Thyroid gland (tissue), 4 donors: ENCODE measurements around the gene BECN2. TPM values are rescaled to one million over a fixed set of nuclear protein-coding genes. Genes with fewer than 3 reads are reported as not detected.
"Not testable (repeated sequence)": the region's sequence is repeated elsewhere in the genome, so short reads cannot be mapped to it uniquely, and the experiment has no call there.

ENCODE experiments used
- DNase-seq, 2 donors: peaks; one replicate each; pipeline ENCODE4 v3.0.0-alpha.2; 2019
- H3K27ac ChIP-seq, 3 donors: fragments of 200-600 bp; sonication (generic); 1 replicate in 2 of 3; 2 replicates in 1 of 3; pipeline ENCODE4 v1.5.1; 2016 to 2019; ENCODE audit warnings: mild to moderate bottlenecking in 1 of 3, moderate library complexity in 1 of 3
- H3K27me3 ChIP-seq: fragments of 200-600 bp; sonication (generic); one replicate; pipeline ENCODE4 v1.5.1; 2019
- H3K36me3 ChIP-seq, 2 donors: fragments of 200-600 bp; sonication (generic); one replicate each; pipeline ENCODE4 v1.5.1; 2016 to 2019
- H3K4me1 ChIP-seq, 2 donors: fragments of 200-600 bp; sonication (generic); one replicate each; pipeline ENCODE4 v1.5.1; 2017 to 2019
- H3K4me3 ChIP-seq, 3 donors: fragments of 200-600 bp; sonication (generic); replicated peaks in 1 of 3; 1 replicate in 2 of 3; 2 replicates in 1 of 3; pipeline ENCODE4 v1.5.1; 2016; ENCODE audit warnings: mild to moderate bottlenecking in 1 of 3
- H3K9me3 ChIP-seq: fragments of 200-600 bp; sonication (generic); one replicate; pipeline ENCODE4 v1.5.1; 2017
- POLR2A ChIP-seq, 2 donors: fragments of 450-650 bp; IDR thresholded peaks; one replicate each; pipeline ENCODE4 v1.6.1; 2017; ENCODE audit warnings: antibody characterized with exemption in 2 of 2, mild to moderate bottlenecking in 2 of 2, moderate library complexity in 1 of 2
- WGBS, 2 donors: methylation state at CpG; one replicate each; pipeline ENCODE4 v1.1.5; 2017; 5-methylcytosine and 5-hydroxymethylcytosine counted together
- intact Hi-C: fragments of 100-400 bp; cut with DNase I; formaldehyde crosslinking; loops from one replicate; pipeline ENCODE4 v1.15.1; 2023
- total RNA-seq, 4 donors: library from RNA; depleted of rRNA; stranded (reverse); fragments of >200 nt; gene quantifications; one replicate each; pipeline ENCODE4 v1.2.3, GENCODE V29; 2016
- TF ChIP-seq, protein P1 (sequence below), 6 experiments: fragments of 200-600 bp in 3 of 6; fragments of 450-650 bp in 3 of 6; sonication (generic) in 3 of 6; IDR thresholded peaks; one replicate each; pipeline ENCODE4 v1.5.1; 2016 to 2019; ENCODE audit warnings: antibody characterized with exemption in 6 of 6, mild to moderate bottlenecking in 2 of 6, inconsistent platforms in 1 of 6, moderate library complexity in 1 of 6

The BECN2 gene
- total RNA-seq, 4 donors from 2014 or later = not detected

DNA sequence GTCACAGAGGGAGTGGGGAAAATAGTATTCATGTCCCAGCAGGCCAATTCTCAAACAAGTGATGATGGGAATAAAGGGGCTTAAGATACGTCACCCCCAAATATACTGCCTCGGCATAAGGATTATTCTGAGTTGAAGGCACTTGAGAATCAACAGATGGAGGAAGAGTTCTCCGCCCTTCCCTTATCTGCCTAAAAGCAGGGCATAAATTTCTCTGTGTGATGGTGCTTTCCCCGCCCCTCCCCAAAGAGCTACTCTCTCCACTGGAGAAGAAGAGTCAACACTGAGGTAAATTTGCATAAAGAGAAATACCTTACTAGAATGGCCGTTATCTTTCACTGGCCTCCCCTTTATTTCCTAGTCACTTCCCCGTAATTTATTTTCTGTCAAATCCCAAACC lies 18.7 kb downstream of the BECN2 start:
- Histone ChIP-seq H3K27ac (no peak overlapping the region), H3K27me3 (no peaks in the 10 kb centered on the region), H3K9me3 (no peaks in the 10 kb centered on the region), H3K4me3 (no peak overlapping the region), H3K4me1 (no peaks in the 10 kb centered on the region), H3K36me3 (no peaks in the 10 kb centered on the region)
- no peak for TF ChIP-seq POLR2A (IDR thresholded peaks at IDR 0.05)
- TF ChIP-seq, protein P1, sequence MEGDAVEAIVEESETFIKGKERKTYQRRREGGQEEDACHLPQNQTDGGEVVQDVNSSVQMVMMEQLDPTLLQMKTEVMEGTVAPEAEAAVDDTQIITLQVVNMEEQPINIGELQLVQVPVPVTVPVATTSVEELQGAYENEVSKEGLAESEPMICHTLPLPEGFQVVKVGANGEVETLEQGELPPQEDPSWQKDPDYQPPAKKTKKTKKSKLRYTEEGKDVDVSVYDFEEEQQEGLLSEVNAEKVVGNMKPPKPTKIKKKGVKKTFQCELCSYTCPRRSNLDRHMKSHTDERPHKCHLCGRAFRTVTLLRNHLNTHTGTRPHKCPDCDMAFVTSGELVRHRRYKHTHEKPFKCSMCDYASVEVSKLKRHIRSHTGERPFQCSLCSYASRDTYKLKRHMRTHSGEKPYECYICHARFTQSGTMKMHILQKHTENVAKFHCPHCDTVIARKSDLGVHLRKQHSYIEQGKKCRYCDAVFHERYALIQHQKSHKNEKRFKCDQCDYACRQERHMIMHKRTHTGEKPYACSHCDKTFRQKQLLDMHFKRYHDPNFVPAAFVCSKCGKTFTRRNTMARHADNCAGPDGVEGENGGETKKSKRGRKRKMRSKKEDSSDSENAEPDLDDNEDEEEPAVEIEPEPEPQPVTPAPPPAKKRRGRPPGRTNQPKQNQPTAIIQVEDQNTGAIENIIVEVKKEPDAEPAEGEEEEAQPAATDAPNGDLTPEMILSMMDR (IDR thresholded peaks at IDR 0.05) = no peak
- 73 to 79% methylated on average over 6 of the region's 6 CpGs for WGBS, 2 donors
- intact Hi-C loops = no loop called here
- no peak for DNase-seq

DNA sequence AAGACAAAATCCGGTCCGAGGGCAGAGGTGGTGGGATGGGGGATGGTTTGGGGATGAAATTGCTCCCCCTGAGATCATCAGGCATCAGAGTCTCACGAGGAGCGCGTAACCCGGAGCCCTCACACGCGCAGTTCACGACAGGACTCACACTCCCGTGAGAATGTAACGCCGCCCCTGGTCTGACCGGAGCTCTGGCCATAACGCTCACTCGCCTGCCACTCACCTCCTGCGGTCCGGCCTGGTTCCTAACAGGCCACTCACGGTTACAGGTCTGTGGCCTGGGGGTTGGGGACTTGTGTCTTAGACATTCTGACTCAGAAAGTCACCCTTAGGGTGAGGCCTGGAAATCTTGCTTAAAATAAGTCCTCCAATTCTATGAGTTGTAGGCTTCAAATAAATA lies 21.5 kb downstream of the BECN2 start:
- TF ChIP-seq, protein P1 (IDR thresholded peaks at IDR 0.05) = no peak
- no peak for TF ChIP-seq POLR2A (IDR thresholded peaks at IDR 0.05)
- intact Hi-C loops = no loop called here
- H3K4me1 ChIP-seq = no peaks in the 10 kb centered on the region
- no peaks in the 10 kb centered on the region for H3K36me3 ChIP-seq
- no peaks in the 10 kb centered on the region for H3K9me3 ChIP-seq
- WGBS, 2 donors = 92 to 93% methylated on average over 15 to 18 of the region's 18 CpGs
- no peak overlapping the region for H3K27ac ChIP-seq
- no peak for DNase-seq
- no peak overlapping the region for H3K4me3 ChIP-seq
- no peaks in the 10 kb centered on the region for H3K27me3 ChIP-seq

DNA sequence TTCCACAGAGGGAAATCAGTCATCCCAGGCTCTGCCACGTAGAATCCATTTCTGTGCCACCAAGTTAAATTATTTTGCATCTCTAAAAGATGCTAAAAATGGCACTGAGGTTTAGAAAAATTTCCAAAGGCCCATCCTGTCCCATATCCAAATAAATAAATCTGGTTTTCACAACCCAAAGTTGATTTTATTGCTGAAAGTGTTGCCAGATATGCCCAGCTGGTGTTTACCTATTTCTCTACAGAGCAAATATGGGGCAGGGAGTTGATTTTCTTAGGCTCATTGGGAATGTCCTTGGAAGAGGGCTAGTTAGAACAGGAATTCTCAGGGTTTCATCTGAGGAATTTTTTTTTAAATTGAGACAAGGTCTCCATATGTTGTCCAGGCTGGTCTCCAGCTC lies 22.4 kb downstream of the BECN2 start:
- intact Hi-C loops = no loop called here
- 89 to 90% methylated on average over 1 of the region's 1 CpG for WGBS, 2 donors
- Histone ChIP-seq H3K9me3 (no peaks in the 10 kb centered on the region), H3K36me3 (no peaks in the 10 kb centered on the region), H3K27ac (no peak overlapping the region), H3K4me1 (no peaks in the 10 kb centered on the region), H3K27me3 (no peaks in the 10 kb centered on the region), H3K4me3 (no peak overlapping the region)
- TF ChIP-seq, protein P1 (IDR thresholded peaks at IDR 0.05) = no peak
- TF ChIP-seq POLR2A (IDR thresholded peaks at IDR 0.05) = no peak
- no peak for DNase-seq

DNA sequence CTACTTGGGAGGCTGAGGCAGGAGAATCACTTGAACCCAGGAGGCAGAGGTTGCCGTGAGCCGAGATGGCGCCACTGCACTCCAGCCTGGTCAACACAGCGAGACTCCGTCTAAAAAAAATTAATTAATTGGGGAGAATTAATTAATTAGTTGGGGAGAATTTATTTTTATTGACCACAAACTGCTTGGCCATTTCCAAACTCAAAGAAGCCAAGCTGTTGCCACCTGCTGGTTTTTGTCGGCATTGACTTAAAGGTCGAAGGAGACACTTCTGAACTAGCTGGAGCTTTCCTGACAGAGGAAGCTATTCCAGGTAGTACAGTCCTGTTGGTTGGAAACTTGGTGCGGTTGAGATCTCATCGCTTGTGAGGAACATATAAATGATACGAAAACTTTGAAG lies 28.2 kb downstream of the BECN2 start:
- Histone ChIP-seq H3K27ac (no peak overlapping the region), H3K4me3 (no peak overlapping the region), H3K9me3 (no peaks in the 10 kb centered on the region), H3K4me1 (no peaks in the 10 kb centered on the region), H3K27me3 (no peaks in the 10 kb centered on the region), H3K36me3 (no peaks in the 10 kb centered on the region)
- 73 to 76% methylated on average over 10 of the region's 10 CpGs for WGBS, 2 donors
- no peak for TF ChIP-seq POLR2A (IDR thresholded peaks at IDR 0.05)
- TF ChIP-seq, protein P1 (IDR thresholded peaks at IDR 0.05) = peak in 2 of 6 experiments; percentile 19 to 38
- peak in 1 of 2 donors; percentile 24 for DNase-seq
- intact Hi-C loops = no loop called here

DNA sequence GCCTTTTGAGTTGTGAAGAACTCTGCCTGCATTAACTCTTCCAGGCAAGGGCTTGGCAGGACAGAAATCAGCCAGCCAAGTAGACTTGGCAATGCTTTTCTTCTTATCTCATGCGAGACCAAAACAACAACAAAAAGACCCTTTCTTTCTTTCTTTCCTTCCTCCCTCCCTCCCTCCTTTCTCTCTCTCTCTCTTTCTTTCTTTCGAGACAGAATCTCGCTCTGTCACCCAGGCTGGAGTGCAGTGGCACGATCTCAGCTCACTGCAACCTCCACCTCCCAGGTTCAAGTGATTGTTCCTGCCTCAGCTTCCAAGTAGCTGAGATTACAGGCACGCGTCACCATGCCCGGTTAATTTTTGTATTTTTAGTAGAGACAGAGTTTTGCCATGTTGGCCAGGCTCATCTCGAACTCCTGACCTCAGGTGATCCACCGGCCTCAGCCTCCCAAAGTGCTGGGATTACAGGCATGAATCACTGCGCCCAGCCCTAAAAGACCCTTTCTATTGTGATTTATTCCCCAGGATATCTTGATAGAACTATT lies 30.9 kb downstream of the BECN2 start:
- H3K4me1 ChIP-seq, H3K4me3 ChIP-seq, H3K27ac ChIP-seq, intact Hi-C loops, H3K36me3 ChIP-seq, H3K9me3 ChIP-seq, H3K27me3 ChIP-seq: not testable (repeated sequence)
- WGBS, 2 donors = 42 to 51% methylated on average over 10 of the region's 10 CpGs
- peak in 1 of 2 donors; percentile 26 for DNase-seq

DNA sequence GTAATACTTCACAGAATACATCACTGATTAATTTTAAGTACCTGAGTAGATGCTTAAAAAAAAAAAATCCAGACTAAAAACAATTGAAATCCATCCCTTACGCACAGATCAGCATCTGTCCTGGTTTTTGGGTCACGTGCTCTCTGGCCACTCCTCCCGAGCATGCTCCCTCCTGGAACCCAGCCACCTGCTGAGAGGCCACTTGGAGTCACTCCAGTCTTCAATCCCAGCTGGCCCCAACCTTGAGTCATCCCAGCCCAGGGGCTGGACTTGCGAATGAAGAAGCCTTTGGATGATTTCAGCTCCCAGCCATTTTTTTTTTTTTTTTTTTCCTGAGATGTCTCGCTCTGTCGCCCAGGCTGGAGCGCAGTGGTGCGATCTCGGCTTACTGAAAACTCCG lies 32.5 kb downstream of the BECN2 start:
- Histone ChIP-seq H3K4me1 (no peaks in the 10 kb centered on the region), H3K27me3 (no peaks in the 10 kb centered on the region), H3K9me3 (no peaks in the 10 kb centered on the region), H3K4me3 (no peak overlapping the region), H3K36me3 (no peaks in the 10 kb centered on the region), H3K27ac (no peak overlapping the region)
- TF ChIP-seq, protein P1 (IDR thresholded peaks at IDR 0.05) = no peak
- no peak for TF ChIP-seq POLR2A (IDR thresholded peaks at IDR 0.05)
- intact Hi-C loops = no loop called here
- WGBS, 2 donors = 41 to 57% methylated on average over 10 of the region's 10 CpGs
- peak; percentile 73 to 82 for DNase-seq
